MM.1S (cell line): Measurements from ENCODE around the gene FOXJ3.

Experiments used
- EZH2 ChIP-seq: fragments of 300-600 bp; sonication (generic); optimal IDR thresholded peaks from 2 replicates; pipeline ENCODE3; 2017; ENCODE audit warnings: low read depth, mild to moderate bottlenecking, antibody characterized with exemption, low read length, mixed read lengths
- EZH2phosphoT487 ChIP-seq: fragments of 300-600 bp; sonication (generic); IDR thresholded peaks from 2 replicates; pipeline ENCODE4 v1.6.1; 2018; ENCODE audit warnings: antibody characterized with exemption, low read length

- TF ChIP-seq EZH2 (no peak), EZH2phosphoT487 (no peak)
Observed at GRCh38 chr1:42264511-42265190, 70.4 kb downstream of the FOXJ3 start.
